NCI-H526 treated with DMSO at 0.1 percent for 48 hours (cell line): ENCODE results near the gene CTDSP2.
"Not testable (repeated sequence)": the region's sequence is repeated elsewhere in the genome, so short reads cannot be mapped to it uniquely, and the experiment has no call there.

ENCODE experiments used
- DNase-seq: peaks from one replicate; lab custom pipeline; 2025; lab: John Stamatoyannopoulos, UW

The CTDSP2 gene

DNA sequence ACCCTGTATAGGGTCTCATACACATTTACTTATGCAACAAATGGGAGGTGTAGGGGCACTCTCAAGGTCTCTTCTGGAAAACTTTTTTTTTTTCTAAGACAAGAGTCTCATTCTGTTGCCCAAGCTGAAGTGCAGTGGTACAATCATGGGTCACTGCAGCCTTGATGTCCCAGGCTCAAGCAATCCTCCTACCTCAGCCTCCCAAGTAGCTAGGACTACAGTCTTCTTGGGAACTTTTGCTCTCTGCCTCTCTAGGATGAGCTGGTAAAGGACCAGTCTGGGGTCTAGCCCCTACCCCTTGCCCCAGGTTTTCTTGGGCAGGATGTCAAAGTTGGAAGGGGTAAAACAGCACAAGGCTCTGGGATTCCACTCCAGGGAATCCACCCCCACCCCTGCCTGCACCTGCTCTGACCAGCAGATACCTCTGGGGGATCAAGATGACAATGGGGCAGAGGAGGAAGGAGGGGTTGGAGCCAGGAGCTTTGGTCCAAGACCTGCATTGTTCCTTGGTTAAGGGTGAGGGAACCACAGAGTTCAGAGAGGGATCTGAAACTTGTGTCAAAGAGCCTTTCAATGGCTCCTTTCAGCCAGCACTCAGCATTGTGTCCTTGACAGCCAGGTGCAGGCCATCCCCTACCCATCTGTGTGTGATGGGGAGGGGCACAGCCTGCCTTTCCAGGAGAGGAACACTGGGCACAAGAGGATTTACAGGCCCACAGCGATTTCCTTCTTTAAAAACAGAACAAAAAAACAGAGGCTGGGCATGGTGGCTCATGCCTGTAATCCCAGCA, 12.2 kb downstream of the CTDSP2 start:
- no peak for DNase-seq

DNA sequence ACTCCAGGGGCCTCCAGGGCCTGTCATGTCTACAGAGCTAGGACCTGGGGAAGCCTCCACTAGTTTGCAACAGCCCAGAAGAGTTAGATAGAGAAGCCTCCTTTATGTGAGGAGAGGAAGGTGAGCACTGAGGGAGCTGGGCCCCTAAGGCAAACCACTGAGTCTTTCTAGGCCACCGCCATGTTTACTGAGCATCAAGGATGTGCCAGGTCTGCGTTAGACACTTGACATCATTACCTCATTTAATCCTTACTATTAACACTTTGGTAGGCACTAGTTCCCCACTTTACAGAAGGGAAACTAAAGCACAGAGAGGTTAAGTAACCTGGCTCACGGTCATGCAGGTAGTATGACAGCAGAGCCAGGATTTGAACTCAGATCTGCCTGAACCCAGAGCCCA, 12.9 kb downstream of the CTDSP2 start:
- no peak for DNase-seq

DNA sequence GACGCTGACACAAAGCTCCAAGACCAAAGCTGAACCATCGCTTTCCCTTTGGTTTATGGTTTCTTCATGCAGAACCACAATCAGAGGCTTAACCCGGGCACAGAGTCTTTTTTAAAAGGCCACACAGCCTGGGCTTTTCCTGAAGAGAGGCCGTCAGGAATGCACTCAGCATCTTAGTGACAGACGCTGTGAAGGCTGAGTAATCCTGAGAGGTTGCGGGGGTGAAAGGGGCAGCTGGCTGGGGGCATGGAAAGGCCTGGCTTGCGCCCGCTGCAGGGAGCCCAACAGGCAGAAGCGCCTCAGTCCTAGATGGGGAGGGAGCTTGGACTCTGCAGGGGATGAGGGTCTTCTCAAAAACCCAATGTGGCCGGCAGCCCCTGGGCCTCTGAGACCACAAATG, 13.6 kb downstream of the CTDSP2 start:
- no peak for DNase-seq

DNA sequence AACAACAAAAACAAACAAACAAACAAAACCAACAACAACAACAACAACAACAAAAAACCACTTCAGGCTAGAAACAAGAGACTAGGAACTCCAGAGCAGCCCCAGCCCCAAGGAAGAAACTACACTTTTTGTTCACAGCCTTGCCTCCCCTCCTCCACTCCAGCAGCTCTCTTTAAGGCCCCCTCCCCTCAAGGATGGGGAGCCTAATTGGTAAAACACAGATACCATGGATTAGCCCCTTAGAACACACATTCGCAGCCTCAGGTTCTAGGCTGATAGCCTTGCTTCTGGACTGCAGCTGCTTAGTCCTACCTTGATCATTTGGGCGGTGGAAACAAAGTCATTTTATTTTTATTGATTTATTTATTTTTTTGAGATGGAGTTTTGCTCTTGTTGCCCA, 16.1 kb downstream of the CTDSP2 start:
- no peak for DNase-seq

DNA sequence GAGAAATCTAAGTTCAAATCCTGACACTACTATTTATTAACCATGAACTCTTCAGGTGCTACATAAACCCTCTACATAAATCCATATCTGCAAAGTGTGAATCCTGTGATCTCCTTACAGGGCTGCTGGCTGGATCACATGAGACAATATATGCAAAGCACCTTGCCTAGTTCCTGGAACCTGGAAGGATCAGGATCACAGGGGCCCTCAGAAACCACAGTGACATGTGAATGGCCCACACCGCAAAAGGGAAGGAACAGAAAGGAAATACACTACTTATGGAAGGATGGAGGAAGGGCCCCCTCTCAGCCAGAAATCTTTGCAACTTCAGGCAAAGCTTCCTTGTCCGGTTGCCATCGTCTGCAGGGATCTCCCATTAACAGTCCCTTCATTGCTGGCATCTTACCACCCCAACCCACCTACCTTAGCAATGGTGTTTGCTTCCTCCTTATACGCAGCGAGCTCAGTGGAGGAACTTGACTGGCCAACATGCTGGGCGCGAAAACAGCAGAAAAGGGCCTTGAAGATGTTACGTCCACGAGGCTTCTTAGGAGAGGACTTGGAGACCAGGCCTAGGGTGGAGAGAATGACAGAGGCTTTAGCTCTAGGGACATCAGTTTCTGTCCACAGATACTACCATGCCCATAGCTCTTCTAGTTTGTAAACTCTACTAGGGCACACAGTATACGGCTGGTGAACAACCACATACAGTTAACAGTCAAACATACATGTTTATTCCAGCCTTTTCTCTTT, 17.3 kb downstream of the CTDSP2 start:
- DNase-seq, result no peak

DNA sequence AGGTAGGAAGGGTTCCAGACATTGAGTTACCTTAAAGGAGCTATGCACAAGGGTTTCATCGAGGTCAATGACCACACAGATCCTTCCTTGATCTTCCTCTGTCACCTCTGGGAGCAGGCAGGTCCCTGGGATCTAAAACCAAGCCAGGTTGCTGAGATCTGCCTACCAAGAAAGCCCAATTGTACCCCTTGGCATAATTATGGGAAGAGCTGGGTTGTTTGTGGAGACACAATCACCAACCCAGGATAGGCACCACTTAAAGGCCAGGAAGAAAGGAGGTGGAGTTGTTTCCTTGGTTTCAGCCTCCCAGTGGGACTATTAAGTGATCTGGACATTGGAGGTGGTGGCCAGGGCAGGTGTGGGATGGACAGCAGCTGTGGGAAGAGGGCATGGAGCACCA, 19.6 kb downstream of the CTDSP2 start:
- DNase-seq, result no peak

DNA sequence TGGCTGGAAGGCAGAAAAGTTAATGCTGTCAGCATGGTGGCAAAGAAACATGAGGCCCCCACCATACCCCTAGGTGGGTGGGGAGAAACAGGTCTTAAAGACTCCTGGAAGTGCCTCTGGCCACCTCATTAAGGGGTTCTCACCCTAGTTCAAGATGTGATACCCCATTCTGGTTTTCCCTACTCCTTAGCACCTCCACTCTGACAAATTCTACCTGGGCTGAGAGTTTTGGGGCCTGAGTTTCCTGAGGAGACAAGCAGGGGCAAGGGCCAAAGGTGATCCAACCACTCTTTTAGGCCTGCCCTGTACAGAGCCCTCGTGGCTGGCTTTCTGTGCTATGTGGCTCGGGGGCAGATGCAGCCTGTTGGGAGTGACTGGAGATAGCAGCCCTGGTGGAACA, 20.1 kb downstream of the CTDSP2 start:
- DNase-seq, result no peak

DNA sequence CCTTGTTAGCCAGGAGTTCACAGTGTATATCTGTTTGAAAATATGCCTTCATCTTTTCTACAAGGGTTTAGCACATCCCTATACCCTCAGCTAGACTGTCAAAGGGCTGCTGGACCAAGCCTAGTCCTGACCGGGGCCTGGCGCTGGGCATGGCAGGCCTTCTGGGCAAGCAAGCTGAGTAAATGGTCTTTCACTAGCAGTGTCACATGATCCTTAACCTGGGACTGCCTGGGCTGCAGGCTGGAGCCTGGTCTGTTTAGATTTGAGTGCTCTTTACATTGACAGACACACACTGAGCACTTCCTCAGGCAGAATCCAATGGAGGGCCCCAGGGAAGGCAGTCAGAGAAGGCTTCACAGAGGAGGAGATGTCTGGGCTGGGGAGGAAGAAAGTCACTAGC, 21.1 kb downstream of the CTDSP2 start:
- DNase-seq, result no peak

DNA sequence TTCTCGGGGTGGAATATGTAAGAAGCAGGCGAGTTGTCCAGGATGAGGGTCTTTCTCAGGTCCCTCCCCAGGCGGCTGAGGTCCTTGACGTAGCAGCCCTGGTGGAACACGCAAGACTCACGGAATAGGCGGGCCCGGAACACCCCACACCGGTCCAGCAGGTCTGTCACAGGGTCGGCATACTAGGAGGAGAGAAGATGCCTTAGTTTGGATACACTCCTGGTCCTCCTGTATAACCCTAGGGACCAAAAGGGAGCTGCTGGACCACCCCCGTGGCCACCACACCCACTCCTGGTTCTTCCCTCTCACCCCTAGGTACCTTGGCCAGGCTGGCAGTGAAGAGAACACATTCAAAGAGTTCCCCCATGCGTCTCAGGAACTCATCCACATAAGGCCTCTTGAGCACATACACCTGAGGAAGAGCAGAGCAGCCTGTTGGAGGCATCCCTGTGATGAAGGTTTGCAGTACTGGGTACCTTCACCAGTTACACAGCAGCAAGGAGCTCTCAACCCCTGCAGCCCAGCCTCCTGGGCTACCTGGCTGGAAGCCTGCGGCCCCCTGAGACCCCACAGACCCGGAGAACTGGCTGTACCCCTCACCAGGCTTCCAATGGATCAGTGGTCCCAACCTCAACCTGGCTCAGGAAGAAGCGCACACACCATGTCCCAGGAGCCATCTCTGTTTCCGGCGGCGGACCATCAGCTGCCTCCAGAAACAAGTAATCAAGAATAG, 22.5 kb downstream of the CTDSP2 start:
- DNase-seq, result no peak

DNA sequence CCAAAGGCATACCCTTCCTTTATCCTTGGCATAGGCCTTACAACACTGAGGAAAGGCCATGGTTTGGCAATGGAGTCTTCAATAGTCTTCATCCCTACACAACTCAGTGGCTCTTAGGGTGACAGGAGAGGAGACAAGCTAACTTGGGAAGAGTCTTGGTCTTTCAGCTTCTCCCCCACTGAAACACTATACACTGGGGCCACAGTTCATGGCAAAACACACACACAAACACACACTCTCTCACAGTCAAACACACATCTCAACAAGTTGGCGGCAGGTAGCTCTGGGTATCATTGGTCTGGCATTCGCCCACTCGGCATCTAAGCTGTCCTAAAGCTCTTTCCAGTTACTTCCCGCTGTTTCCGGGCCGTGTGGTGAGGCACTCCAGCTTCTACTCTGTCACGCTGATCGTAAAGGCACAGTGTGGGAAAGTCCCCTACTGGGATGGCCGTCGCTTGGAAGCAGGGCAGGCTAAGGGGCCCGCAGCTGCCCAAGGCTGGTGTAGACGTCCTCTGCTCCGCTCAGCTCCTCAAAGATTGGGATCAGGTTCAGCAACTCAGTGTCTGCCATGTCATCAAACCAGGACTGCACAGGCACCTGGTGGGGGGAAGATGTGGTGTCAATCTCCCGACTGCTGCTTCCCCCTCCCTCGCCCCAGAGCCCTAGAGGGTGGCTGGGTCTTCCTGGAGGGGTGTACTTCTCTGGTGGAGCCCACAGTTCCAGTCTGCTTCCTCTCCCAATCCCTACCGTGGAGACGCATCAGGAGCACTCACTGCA, 23.2 kb downstream of the CTDSP2 start:
- no peak for DNase-seq

DNA sequence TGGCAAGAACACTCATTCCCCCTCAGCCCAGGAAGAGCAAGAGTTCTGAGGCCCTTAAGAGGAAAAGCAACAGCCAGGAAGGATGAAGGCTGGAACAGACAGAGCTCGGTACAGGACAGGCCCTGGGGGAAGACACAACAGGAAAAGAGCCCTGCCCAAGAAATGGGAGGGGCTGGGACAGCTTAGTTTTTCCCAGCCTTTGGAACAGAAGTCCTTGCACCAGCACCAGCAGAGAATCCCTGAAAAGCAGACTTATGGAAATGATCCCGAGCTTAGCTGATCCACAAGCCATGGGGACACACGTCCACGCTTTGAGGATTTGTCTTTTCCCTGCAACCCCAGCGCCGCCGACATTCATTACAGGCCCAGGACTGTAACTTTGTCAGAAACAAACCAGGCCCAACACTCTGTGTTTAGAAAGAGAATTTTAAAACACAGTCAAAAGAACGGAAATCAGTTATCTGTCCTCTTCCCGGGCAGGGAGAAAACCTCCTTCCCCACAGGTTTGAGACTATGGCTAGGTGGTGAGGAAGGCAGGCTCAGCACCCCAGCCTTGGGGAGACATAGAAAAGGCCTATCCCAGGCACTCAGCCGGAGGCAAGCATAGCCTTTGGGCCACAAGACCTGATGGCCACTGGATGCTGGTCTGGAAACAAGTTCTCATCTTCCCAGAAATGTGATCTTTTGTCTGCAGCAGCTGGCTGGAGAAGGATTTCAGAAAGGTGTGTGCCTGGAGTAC, 24.0 kb downstream of the CTDSP2 start:
- DNase-seq, result no peak

DNA sequence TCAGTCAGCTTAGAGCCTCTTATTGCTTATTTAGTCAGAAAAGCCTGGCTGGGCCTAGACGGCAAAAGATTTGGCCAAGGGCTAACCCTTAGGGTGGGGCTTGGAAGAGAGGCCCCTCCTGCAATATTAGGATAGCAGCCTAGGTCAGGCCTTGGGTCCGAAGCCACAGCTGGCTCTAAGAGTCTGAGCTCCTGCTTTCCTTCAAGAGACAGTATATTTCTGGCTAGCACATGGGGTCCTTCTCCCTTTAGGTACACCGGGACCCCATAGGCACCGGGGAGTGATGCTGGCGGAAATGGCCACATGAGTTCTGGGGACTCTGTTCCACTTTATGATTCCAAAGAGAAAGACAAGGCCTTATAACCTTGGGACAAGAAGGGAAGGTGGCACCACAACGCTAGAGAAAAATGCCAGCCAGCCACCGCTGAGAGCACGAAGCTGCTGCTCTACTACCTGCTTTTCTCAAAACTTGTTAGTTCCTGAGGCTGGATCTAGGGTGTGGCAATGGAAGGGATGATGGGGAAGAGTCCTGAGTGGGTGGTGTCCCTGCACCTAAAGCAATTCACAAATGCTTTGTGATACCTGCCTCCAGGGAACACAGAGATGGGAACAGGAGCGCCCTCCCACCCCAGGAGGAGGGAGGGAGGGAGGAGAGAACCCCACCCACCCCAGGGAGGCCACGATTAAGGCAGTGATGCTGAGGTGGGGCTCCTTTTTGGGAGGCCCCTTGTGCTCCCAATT, 24.9 kb downstream of the CTDSP2 start:
- no peak for DNase-seq

DNA sequence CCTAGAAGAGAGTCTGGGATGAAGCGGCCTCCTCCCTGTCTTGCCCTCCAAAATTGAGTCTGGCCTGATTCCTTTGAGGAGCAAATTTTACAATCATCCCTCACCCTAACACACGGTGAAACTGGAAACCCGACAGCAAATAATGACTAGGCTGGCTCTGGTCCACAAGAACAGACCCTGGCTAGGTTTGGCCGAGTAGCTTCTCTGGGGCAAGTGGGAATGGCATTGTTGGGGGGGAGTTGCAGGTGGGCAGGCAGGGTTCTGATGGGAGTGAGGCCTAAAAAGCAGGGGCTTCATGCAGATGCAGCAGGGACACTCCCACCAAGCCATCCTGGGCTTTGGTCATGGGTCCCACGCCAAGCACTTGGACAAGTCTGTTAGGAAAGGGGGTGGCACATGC, 25.5 kb downstream of the CTDSP2 start:
- DNase-seq, result not testable (repeated sequence)

DNA sequence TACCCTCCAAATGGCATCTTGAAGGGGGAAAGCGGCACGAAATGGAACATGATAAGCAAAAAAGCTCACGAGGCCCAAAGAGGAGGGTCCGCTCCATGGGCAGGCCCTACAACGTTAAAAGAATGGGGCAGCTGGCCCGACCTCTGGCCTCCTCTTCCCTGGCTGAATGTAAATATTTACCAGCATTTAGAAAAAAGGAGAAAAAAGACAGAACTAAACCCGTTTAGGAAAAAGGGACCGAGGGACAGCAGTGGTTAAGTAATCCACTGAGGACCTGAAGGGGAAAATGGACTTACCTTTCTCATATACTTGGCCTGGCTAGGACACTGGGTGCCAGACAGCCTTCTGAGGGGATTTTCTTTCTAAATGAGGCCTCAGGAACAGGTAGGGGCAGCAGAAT, 26.4 kb downstream of the CTDSP2 start:
- DNase-seq, result not testable (repeated sequence)

DNA sequence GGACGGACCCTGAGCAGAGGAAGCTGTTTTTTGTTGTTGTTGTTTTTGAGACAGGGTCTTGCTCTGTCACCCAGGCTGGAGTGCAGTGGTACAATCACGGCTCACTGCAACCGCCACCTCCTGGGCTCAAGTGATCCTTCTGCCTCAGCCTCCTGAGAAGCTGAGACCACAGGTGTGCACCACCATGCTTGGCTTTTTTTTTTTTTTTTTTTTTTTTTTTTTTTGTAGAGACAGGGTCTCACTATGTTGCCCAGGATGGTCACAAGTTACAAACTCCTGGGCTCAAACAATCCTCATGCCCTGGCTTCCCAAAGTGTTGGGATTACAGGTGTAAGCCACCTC, 28.6 kb downstream of the CTDSP2 start:
- DNase-seq, result not testable (repeated sequence)

DNA sequence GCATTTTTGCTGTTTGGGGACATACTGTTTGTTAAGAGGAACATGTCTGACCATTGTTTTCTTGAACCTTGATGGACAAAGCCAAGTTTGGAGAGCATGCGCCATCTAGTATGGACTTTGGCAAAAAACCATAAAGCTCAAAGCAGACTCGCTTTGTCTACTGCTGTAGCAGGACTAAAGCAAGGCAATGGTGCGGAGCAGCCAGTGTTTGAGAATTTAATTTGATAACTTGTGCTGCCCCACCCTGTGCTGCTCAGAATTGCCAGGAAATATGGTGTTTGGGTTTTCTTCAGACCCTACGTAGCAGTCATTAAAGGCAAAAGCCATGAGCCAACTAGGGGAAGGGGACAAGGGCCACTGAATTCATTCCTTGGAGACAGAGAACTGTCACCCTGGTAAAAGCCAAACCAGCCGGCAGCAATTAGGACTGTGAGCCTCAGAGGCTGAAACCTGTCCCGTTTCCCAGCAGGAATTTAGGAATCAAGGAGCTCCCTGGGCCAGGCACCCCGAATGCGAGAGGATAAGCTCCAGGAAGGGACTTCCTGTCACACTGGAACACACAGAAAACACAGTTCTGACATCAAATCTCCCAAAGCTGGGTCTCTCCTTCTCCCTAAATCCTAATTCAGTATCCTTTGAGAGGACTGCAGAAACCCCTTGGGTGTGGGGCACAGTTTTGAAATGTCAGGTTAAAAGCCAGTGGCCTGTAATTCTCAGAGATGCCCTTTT, 29.1 kb downstream of the CTDSP2 start:
- DNase-seq, result no peak

DNA sequence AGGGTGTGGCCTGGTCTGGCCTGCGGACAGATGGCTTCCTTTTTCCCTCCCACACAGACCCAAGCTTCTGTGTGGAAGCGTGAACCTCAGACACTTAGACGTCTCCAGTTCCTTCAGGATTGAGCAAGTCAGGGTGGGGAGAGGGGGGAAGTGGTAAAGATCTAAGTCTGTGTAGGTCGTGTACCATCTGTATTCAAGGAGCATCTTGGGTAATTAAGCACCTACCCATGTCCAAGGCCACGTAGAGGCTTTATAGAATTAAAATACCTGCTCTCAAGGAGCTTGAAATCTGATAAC, 29.7 kb downstream of the CTDSP2 start:
- no peak for DNase-seq

DNA sequence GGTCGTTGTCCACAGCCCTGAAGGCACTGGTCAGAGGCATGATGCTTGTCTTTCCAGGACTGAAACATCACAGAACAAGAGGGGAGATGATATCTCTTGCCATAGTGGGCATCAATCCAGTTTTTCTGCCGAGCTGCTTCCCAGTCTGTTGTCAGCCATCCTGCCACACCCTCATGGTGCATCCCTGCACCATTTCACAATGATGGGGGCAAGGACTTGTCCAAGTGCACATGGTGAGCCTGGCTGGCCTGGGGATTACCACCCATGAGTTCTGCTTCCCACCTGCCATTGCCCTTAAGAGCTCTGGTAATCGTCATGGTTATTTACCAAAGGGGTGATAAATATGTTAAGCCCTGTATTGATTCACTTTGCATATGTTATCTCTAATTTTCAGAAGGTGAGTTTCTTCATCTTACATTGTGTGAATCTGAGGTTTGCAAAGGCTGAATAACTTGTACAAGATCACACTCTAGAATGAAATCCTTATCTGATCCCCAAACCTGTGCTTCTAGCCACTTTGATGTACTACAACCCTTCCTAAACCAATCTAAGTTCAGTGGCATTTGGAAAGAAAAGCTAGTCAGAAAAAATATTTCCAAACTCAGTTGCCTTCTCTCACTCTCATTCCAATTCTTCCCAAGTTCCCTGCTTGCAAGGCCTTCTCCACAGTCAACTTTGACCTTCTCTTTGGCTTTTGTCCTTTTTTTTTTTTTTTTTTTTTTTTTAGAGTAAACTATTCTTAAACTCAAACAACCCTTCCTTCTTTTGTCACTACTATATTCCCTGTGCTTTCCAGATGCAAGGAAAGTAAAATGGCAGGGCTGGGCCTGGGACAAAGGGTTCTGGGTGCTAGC, 30.3 kb downstream of the CTDSP2 start:
- DNase-seq, result no peak
